Lung (tissue), 12 donors: ENCODE results near the gene FKBP5. TPM values are rescaled to one million over a fixed set of nuclear protein-coding genes. Genes with fewer than 3 reads are reported as not detected.
A peak's percentile ranks its signal among the peaks of the same experiment; 100 is the strongest.

Source experiments
- ATAC-seq: fragments of 200-7000 bp; cut with Tn5 transposase; one replicate; pipeline ENCODE4 v1.9.1; 2020; ENCODE audit warnings: moderate number of reproducible peaks; ENCODE audit not compliant: insufficient read depth, low FRiP score
- DNase-seq, 3 donors: peaks; one replicate each; pipeline ENCODE4 v3.0.0-alpha.2; 2013 to 2017
- H3K27ac ChIP-seq, 2 donors: one replicate each; pipeline ENCODE4 v1.5.1; 2013; ENCODE audit warnings: mild to moderate bottlenecking in 2 of 2, moderate library complexity in 2 of 2, control low read depth in 1 of 2, inconsistent platforms in 1 of 2, low read depth in 1 of 2, low read length in 1 of 2
- H3K27me3 ChIP-seq, 3 donors: one replicate each; pipeline ENCODE4 v1.5.1; 2013; ENCODE audit warnings: low read length in 2 of 3; ENCODE audit not compliant: control insufficient read depth in 3 of 3, insufficient read depth in 3 of 3
- H3K36me3 ChIP-seq, 4 donors: one replicate each; pipeline ENCODE4 v1.5.1; 2013; ENCODE audit warnings: low read length in 4 of 4, mild to moderate bottlenecking in 1 of 4, moderate library complexity in 1 of 4; ENCODE audit not compliant: control insufficient read depth in 4 of 4, insufficient read depth in 4 of 4
- H3K4me1 ChIP-seq, 5 donors: one replicate each; pipeline ENCODE4 v1.5.1; 2013; ENCODE audit warnings: low read length in 5 of 5, mild to moderate bottlenecking in 2 of 5, moderate library complexity in 1 of 5; ENCODE audit not compliant: control insufficient read depth in 5 of 5, insufficient read depth in 5 of 5
- H3K4me3 ChIP-seq: one replicate; pipeline ENCODE4 v1.5.1; 2013; ENCODE audit warnings: mild to moderate bottlenecking, control low read depth, moderate library complexity
- H3K9ac ChIP-seq, 2 donors: one replicate each; pipeline ENCODE4 v1.5.1; 2013; ENCODE audit warnings: low read length in 2 of 2, control low read depth in 1 of 2; ENCODE audit not compliant: insufficient read depth in 1 of 2
- H3K9me3 ChIP-seq, 4 donors: one replicate each; pipeline ENCODE4 v1.5.1; 2013; ENCODE audit warnings: low read length in 3 of 4, mild to moderate bottlenecking in 1 of 4, moderate library complexity in 1 of 4; ENCODE audit not compliant: control insufficient read depth in 4 of 4, insufficient read depth in 3 of 4
- WGBS, 2 donors: extraction: QIAGEN DNeasy Blood & Tissue Kit; methylation state at CpG; one replicate each; pipeline ENCODE4 v1.1.7; 2013; 5-methylcytosine and 5-hydroxymethylcytosine counted together
- polyA plus RNA-seq, 2 donors: library from polyadenylated mRNA; stranded (reverse); fragments of 200-250 nt; gene quantifications; one replicate each; pipeline ENCODE4 v1.2.1, GENCODE V29; 2013
- total RNA-seq, 2 donors: library from RNA; depleted of rRNA in 1 of 2; stranded (reverse); fragments of >200 nt in 1 of 2; gene quantifications; one replicate each; pipeline ENCODE4 v1.2.1, GENCODE V29; 2014 to 2021
- TF ChIP-seq, protein P1 (sequence below): IDR thresholded peaks from 2 replicates; pipeline ENCODE4 v1.5.1; 2012; ENCODE audit warnings: mild to moderate bottlenecking; ENCODE audit errors: control extremely low read depth, extremely low read depth
- donor health status: control.
- donor health status: control.
- donor health status: Bipolar disorder and iron deficiency.
- donor health status: healthy.
- donor health status: DM: yes; HTN: yes; CAD: no.

Gene FKBP5
- total and polyA plus RNA-seq, 4 donors, result 25.9 to 245 (median 106) TPM

DNA sequence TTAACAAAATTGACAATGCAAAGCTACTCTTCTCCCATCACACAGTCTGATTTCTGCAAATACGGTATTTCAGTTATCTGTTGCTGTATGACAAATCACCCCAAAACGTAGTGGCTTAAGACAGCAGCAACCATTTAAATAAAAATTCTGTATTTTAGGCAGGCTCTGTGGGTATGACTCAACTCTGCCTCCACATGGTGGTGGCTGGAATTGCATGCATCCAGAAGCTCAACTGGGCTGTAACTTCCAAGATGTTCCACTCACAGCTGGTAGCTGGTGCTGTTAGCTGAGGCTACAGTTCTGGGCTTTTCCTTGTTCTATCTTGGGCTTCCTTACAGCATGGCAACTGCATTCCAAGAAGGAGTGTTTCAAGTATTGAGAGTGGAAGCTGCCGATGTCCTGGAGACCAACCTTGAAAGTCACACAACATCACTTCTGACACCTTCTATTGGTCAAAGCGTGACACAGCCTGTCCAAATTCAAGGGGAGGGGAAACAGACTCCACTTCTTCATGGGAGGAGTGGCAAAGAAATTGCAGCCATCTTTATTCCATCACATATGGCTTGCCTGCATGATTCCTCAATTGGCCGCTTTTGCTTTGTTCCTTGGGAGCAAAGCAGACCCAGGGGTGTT is 136.3 kb downstream of the FKBP5 start:
- 64 to 69% methylated on average over 5 of the region's 5 CpGs for WGBS, 2 donors
- TF ChIP-seq, protein P1, sequence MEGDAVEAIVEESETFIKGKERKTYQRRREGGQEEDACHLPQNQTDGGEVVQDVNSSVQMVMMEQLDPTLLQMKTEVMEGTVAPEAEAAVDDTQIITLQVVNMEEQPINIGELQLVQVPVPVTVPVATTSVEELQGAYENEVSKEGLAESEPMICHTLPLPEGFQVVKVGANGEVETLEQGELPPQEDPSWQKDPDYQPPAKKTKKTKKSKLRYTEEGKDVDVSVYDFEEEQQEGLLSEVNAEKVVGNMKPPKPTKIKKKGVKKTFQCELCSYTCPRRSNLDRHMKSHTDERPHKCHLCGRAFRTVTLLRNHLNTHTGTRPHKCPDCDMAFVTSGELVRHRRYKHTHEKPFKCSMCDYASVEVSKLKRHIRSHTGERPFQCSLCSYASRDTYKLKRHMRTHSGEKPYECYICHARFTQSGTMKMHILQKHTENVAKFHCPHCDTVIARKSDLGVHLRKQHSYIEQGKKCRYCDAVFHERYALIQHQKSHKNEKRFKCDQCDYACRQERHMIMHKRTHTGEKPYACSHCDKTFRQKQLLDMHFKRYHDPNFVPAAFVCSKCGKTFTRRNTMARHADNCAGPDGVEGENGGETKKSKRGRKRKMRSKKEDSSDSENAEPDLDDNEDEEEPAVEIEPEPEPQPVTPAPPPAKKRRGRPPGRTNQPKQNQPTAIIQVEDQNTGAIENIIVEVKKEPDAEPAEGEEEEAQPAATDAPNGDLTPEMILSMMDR, result peak; percentile 66
- ATAC-seq (peak; percentile 66), DNase-seq (peak in 1 of 3 donors; percentile 21)
- H3K27ac ChIP-seq, result no peak overlapping the region
- H3K9ac ChIP-seq, result no peak overlapping the region
- peaks cover 0 to 5% (median 2%) of the 10 kb centered on the region in 4 donors for H3K9me3 ChIP-seq
- H3K4me3 ChIP-seq, result no peak overlapping the region
- peaks cover 0 to under 1% (median 0%) of the 10 kb centered on the region in 5 donors for H3K4me1 ChIP-seq
- H3K27me3 ChIP-seq, result no peaks in the 10 kb centered on the region
- H3K36me3 ChIP-seq, result no peaks in the 10 kb centered on the region

DNA sequence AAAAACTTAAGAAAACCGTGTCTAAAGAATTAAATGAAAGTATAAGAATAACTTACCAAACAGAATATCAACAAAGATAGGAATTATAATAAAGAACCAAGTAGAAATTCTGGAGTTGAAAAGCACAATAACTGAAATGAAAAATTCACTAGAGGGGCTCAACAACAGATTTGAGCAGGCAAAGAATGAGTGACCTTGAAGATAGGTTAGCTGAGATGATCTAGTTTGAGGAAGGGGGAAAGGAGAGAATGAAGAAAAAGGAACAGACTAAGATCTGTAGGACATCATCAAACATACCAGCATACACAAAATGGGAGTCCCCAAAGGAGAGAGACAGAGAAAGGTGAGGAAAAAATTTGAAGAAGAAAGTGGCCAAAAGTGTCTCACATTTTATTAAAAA is 138.3 kb downstream of the FKBP5 start:
- no peak for ATAC-seq
- Histone ChIP-seq H3K27me3 (no peaks in the 10 kb centered on the region), H3K4me3 (no peak overlapping the region), H3K36me3 (no peaks in the 10 kb centered on the region), H3K9ac (no peak overlapping the region), H3K9me3 (peaks cover 0 to 5% (median 2%) of the 10 kb centered on the region in 4 donors), H3K27ac (no peak overlapping the region), H3K4me1 (peaks cover 0 to 2% (median 0%) of the 10 kb centered on the region in 5 donors)
- TF ChIP-seq, protein P1, result no peak
- no peak for DNase-seq
- 78 to 80% methylated on average over 1 of the region's 1 CpG for WGBS, 2 donors

DNA sequence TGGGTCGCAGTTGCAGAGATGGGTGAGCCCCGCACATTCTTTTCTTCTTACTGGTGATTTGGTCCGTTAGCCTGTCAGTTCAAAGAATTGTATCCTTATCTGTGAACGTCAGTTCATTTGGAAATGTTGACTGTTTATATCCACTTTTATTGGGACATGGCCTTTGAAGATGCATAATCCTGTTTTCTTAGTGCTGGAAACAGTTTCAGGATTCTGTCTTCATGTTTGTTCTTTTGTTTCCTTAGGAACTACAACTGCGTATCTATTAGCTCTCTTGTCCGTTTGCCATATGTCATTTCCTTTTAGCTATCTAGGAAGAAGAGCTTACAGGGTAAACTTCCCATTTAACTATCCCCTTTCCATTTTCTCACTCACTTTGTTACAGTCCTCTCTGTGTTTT is 141.0 kb downstream of the FKBP5 start:
- no peaks in the 10 kb centered on the region for H3K27me3 ChIP-seq
- ATAC-seq (no peak), DNase-seq (peak in 2 of 3 donors; percentile 62 to 68)
- TF ChIP-seq, protein P1, result no peak
- H3K9ac ChIP-seq, result no peak overlapping the region
- no peak overlapping the region for H3K27ac ChIP-seq
- no peak overlapping the region for H3K4me3 ChIP-seq
- 47 to 57% methylated on average over 6 of the region's 6 CpGs for WGBS, 2 donors
- H3K9me3 ChIP-seq, result peaks cover 0 to 5% (median 2%) of the 10 kb centered on the region in 4 donors
- H3K4me1 ChIP-seq, result peaks cover 0 to 2% (median 0%) of the 10 kb centered on the region in 5 donors
- no peaks in the 10 kb centered on the region for H3K36me3 ChIP-seq
